Natural killer cell (primary cell): ENCODE measurements around the gene C2orf49. TPM values are rescaled to one million over a fixed set of nuclear protein-coding genes. Genes with fewer than 3 reads are reported as not detected.

Source experiments
- ATAC-seq, 3 donors: fragments of 150-1000 bp in 2 of 3; fragments of 200-7000 bp in 1 of 3; cut with Tn5 transposase; 1 replicate in 1 of 3; 2 replicates in 2 of 3; pipeline ENCODE4 v1.10.0; 2021; ENCODE audit warnings: mild to moderate bottlenecking in 2 of 3, moderate library complexity in 2 of 3
- DNase-seq, 2 donors: peaks; one replicate each; pipeline versions ENCODE4 v3.0.0 to v3.0.0-alpha.2; 2013 to 2021; ENCODE audit warnings: mixed read lengths in 1 of 2
- H3K27ac ChIP-seq: one replicate; pipeline ENCODE4 v1.5.1; 2013; ENCODE audit warnings: mild to moderate bottlenecking, low read length
- H3K27me3 ChIP-seq: one replicate; pipeline ENCODE4 v1.6.1; 2013; ENCODE audit warnings: low read length; ENCODE audit not compliant: control insufficient read depth, insufficient read depth
- H3K36me3 ChIP-seq: one replicate; pipeline ENCODE4 v1.6.1; 2013; ENCODE audit warnings: low read length; ENCODE audit not compliant: control insufficient read depth, insufficient read depth
- H3K4me1 ChIP-seq: one replicate; pipeline ENCODE4 v1.6.1; 2013; ENCODE audit warnings: low read length; ENCODE audit not compliant: control insufficient read depth, insufficient read depth
- H3K4me3 ChIP-seq: one replicate; pipeline ENCODE4 v1.5.1; 2013; ENCODE audit warnings: low read length
- H3K9me3 ChIP-seq: one replicate; pipeline ENCODE4 v1.6.1; 2013; ENCODE audit warnings: low read length; ENCODE audit not compliant: control insufficient read depth, insufficient read depth
- H3K27ac Mint-ChIP-seq, 2 donors: one replicate each; pipeline ENCODE4 v1.8.0; 2022; ENCODE audit warnings: mild to moderate bottlenecking in 2 of 2, mixed read lengths in 2 of 2, moderate library complexity in 1 of 2
- H3K27me3 Mint-ChIP-seq, 2 donors: one replicate each; pipeline ENCODE4 v1.8.0; 2022; ENCODE audit warnings: low read depth in 2 of 2, mixed read lengths in 2 of 2
- H3K36me3 Mint-ChIP-seq: one replicate; pipeline ENCODE4 v1.8.0; 2022; ENCODE audit warnings: mixed read lengths
- H3K4me1 Mint-ChIP-seq, 2 donors: one replicate each; pipeline ENCODE4 v1.8.0; 2022; ENCODE audit warnings: mixed read lengths in 2 of 2
- H3K4me3 Mint-ChIP-seq: one replicate; pipeline ENCODE4 v1.8.0; 2022; ENCODE audit warnings: mild to moderate bottlenecking, moderate library complexity, mixed read lengths
- H3K9me3 Mint-ChIP-seq, 2 donors: one replicate each; pipeline ENCODE4 v1.8.0; 2022; ENCODE audit warnings: mixed read lengths in 2 of 2
- WGBS: methylation state at CpG from one replicate; pipeline ENCODE4 v1.1.7; 2013; ENCODE audit warnings: missing lambda C conversion rate; ENCODE audit not compliant: insufficient coverage; 5-methylcytosine and 5-hydroxymethylcytosine counted together
- intact Hi-C: fragments of 100-400 bp; cut with micrococcal nuclease; formaldehyde crosslinking; loops from one replicate; pipeline ENCODE4 v1.14.2; 2022
- total RNA-seq, 4 donors: library from RNA; stranded (reverse); fragments of 120-200 nt in 1 of 4; gene quantifications; one replicate each; pipeline versions ENCODE4 v1.2.3 to v1.2.4, GENCODE V29; 2013 to 2022
- TF ChIP-seq, protein P1 (sequence below): fragments of 200-600 bp; IDR thresholded peaks from one replicate; pipeline ENCODE4 v1.8.0; 2022; ENCODE audit warnings: antibody characterized with exemption

Gene C2orf49
- total RNA-seq, 3 donors from 2014 or later (not counting 1 experiment from before 2014, with no cell fraction given) = 19.4 to 23.5 (median 23.2) TPM

DNA sequence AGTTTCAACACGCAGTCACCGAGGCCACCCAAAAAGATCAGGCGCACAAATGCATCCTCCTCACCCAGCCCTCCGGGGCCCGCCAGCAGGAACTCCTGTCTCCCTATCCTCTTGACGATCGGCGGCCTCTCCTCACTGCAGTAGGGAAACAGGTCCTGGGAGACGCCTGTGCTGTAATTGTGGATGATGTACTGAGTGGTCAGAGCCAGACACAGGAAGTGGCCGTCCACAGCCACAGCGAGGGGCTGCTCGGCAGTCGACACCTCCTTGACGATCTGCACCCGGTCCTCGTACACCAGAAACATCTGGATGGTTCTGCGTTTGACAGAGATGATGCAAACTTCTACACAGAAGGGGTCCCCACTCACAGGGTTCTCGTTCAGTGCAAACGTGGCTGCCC lies 29.8 kb upstream of the C2orf49 start:
- Histone ChIP-seq H3K36me3 (peaks cover 16% of the 10 kb centered on the region), H3K27me3 (no peaks in the 10 kb centered on the region), H3K4me3 (no peak overlapping the region), H3K27ac (no peak overlapping the region), H3K4me1 (peaks cover 3% of the 10 kb centered on the region), H3K9me3 (no peaks in the 10 kb centered on the region)
- H3K4me1 Mint-ChIP-seq = peaks cover 37 to 42% of the 10 kb centered on the region in 2 donors
- ATAC-seq = peak in 1 of 3 donors; percentile 7
- intact Hi-C loops = no loop called here
- H3K9me3 Mint-ChIP-seq = no peaks in the 10 kb centered on the region
- H3K36me3 Mint-ChIP-seq = no peaks in the 10 kb centered on the region
- H3K4me3 Mint-ChIP-seq = no peak overlapping the region
- WGBS = 87% methylated on average over 19 of the region's 19 CpGs
- H3K27ac Mint-ChIP-seq = peak overlapping the region in 1 of 2 donors; percentile 24
- TF ChIP-seq, protein P1, sequence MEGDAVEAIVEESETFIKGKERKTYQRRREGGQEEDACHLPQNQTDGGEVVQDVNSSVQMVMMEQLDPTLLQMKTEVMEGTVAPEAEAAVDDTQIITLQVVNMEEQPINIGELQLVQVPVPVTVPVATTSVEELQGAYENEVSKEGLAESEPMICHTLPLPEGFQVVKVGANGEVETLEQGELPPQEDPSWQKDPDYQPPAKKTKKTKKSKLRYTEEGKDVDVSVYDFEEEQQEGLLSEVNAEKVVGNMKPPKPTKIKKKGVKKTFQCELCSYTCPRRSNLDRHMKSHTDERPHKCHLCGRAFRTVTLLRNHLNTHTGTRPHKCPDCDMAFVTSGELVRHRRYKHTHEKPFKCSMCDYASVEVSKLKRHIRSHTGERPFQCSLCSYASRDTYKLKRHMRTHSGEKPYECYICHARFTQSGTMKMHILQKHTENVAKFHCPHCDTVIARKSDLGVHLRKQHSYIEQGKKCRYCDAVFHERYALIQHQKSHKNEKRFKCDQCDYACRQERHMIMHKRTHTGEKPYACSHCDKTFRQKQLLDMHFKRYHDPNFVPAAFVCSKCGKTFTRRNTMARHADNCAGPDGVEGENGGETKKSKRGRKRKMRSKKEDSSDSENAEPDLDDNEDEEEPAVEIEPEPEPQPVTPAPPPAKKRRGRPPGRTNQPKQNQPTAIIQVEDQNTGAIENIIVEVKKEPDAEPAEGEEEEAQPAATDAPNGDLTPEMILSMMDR = no peak
- DNase-seq = no peak
- no peaks in the 10 kb centered on the region for H3K27me3 Mint-ChIP-seq

DNA sequence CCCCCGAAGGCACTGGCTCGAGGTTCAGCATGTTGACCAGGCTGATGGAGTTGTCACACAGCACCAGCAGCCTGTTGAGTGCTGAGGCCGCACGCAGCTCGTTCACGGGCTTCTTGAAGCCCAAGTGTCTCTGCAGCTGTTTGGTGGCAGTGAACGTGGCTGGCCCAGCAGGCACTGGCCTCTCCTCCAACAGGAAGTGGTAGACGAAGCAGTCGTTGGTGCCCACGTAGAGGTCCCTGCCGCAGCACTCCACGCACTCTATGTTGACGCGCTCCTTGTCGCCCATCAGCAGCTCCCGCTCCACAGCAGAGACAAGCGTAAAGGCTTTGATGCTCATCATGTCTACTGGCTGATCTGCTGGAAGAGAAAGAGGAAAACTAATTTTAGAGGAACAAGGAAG lies 29.4 kb upstream of the C2orf49 start:
- WGBS = 68% methylated on average over 17 of the region's 17 CpGs
- peaks cover 3% of the 10 kb centered on the region for H3K4me1 ChIP-seq

DNA sequence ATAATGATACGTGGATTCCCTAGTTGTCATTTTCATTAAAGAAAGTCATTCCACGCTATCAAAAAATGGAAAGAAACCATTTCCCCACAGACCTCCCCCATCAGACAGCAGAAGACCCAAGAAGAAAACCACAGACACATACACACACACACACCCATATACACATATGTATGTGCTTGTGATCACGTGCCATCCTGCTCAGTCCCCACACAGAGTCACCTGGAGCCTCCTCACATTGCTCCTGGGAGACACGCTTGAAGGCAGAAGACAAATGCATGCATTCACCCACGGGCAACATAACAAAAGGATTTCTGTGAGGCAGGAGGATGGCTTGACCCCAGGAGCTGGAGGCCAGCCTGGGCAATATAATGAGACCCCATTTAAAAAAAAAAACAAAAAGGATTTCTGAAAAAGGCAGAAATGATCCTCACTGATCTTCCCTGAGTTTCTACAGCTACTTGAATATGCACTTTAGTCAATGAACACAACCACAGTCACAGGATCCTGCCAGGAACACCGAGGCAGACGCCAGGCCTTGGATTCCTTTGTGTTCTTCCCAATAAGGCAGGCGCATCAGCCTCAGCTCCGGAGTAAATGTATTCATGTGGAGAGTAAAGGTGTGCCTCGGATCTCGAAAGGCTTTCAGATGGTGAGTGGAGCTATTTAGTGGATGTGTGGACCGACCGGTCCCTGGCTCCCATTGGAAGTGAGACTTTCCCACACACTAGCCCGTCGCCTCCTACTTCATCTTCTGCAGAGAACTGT lies 28.8 kb upstream of the C2orf49 start:
- Histone ChIP-seq H3K27ac (no peak overlapping the region), H3K27me3 (no peaks in the 10 kb centered on the region), H3K9me3 (no peaks in the 10 kb centered on the region), H3K4me1 (peaks cover 3% of the 10 kb centered on the region), H3K36me3 (peaks cover 14% of the 10 kb centered on the region), H3K4me3 (no peak overlapping the region)
- no peaks in the 10 kb centered on the region for H3K9me3 Mint-ChIP-seq
- H3K27me3 Mint-ChIP-seq = no peaks in the 10 kb centered on the region
- TF ChIP-seq, protein P1 = no peak
- intact Hi-C loops = no loop called here
- H3K27ac Mint-ChIP-seq = peak overlapping the region; percentile 46 to 77
- WGBS = 96% methylated on average over 15 of the region's 15 CpGs
- ATAC-seq (no peak), DNase-seq (no peak)
- no peaks in the 10 kb centered on the region for H3K36me3 Mint-ChIP-seq
- H3K4me1 Mint-ChIP-seq = peaks cover 27 to 32% of the 10 kb centered on the region in 2 donors
- no peak overlapping the region for H3K4me3 Mint-ChIP-seq

More for the DNA sequence above, 29.4 kb upstream of the C2orf49 start:
- H3K36me3 ChIP-seq = peaks cover 14% of the 10 kb centered on the region
- Mint-ChIP-seq H3K4me3 (no peak overlapping the region), H3K27me3 (no peaks in the 10 kb centered on the region), H3K9me3 (no peaks in the 10 kb centered on the region), H3K36me3 (no peaks in the 10 kb centered on the region), H3K4me1 (peaks cover 33 to 38% of the 10 kb centered on the region in 2 donors), H3K27ac (peak overlapping the region; percentile 46 to 77)
- ATAC-seq (peak in 1 of 3 donors; percentile 61), DNase-seq (no peak)
- no peaks in the 10 kb centered on the region for H3K9me3 ChIP-seq
- no peaks in the 10 kb centered on the region for H3K27me3 ChIP-seq
- TF ChIP-seq, protein P1 = no peak
- no peak overlapping the region for H3K27ac ChIP-seq
- intact Hi-C loops = no loop called here
- H3K4me3 ChIP-seq = no peak overlapping the region
